T-helper 1 cell treated with Interleukin-12 subunit alpha and Interleukin-12 subunit beta and Interleukin-4 antibody, amounts not matched to agents 30 μg/mL and 1 μg/mL, for 36 hours (primary cell): ENCODE results near the gene SCAPER.

Experiments
- H3K27ac Mint-ChIP-seq: one replicate; pipeline ENCODE4 v1.8.0; 2021; ENCODE audit warnings: mild to moderate bottlenecking, mixed read lengths
- H3K27me3 Mint-ChIP-seq: one replicate; pipeline ENCODE4 v1.8.0; 2021; ENCODE audit warnings: low read depth, mixed read lengths
- H3K36me3 Mint-ChIP-seq: one replicate; pipeline ENCODE4 v1.8.0; 2021; ENCODE audit warnings: low read depth, mixed read lengths
- H3K4me1 Mint-ChIP-seq: one replicate; pipeline ENCODE4 v1.8.0; 2021; ENCODE audit warnings: low read depth, mixed read lengths
- H3K4me3 Mint-ChIP-seq: one replicate; pipeline ENCODE4 v1.8.0; 2021; ENCODE audit warnings: mild to moderate bottlenecking, moderate library complexity, mixed read lengths
- H3K9me3 Mint-ChIP-seq: one replicate; pipeline ENCODE4 v1.8.0; 2021; ENCODE audit warnings: mixed read lengths

The SCAPER gene

DNA sequence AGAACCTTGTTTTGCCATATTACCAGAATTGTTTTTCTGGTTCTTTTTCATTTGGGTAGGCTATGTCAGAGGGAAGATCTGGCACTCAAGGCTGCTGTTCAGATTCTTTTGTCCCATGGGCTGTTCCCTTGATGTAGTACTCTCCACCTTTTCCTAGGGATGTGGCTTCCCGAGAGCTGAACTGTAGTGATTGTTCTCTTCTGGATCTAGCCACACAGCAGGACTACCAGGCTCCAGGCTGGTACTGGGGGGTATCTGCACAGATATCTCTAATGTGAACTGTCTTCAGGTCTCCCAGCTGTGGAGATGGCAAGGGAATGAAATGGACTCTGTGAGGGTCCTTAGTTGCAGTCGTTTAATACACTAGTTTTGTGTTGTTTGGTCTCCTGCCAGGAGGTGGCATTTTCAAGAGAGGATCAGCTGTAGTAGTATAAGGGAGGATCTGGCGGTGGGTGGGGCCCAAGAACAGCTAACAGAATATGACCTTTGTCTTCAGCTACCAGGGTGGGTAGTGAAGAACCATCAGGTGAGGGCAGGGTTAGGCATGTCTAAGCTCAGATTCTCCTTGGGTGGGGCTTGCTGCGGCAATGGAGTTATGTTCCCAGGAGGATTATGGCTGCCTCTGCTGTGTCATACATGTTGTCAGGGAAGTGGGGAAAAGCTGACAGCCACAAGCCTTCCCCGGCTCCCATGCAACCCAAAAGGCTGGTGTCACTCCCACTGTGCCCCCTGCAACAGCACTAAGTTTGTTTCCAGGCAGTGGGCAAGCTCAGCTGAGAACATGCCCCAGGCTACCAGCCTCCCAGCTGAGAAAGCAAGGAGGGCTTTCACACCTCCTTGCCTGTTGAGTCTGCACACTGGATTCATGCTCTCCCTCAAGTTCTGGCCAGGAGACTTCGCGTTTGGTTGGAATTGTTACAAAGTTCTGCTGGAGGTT, 316.1 kb downstream of the SCAPER start:
- H3K4me3 Mint-ChIP-seq = no peak overlapping the region

DNA sequence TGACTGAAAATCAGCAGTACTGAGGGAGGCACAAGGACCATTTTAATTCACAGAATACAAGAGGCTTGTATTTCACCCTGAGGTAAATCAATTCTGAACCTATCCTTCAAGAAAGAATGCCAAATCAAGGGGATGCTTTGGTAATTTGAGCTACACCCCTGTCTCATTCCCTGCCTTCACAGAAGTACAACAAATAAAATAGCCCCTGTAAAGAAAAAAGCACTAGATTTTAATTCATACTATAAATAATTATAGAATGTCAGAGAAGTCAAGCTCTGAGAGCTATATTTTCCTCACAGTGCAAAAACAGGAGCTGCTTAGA, 319.6 kb downstream of the SCAPER start:
- Mint-ChIP-seq H3K36me3 (peaks cover 5% of the 10 kb centered on the region), H3K4me1 (no peaks in the 10 kb centered on the region), H3K4me3 (no peak overlapping the region), H3K9me3 (peaks cover 20% of the 10 kb centered on the region), H3K27me3 (no peaks in the 10 kb centered on the region), H3K27ac (no peak overlapping the region)

More for the DNA sequence above, 316.1 kb downstream of the SCAPER start:
- no peaks in the 10 kb centered on the region for H3K9me3 Mint-ChIP-seq
- H3K36me3 Mint-ChIP-seq = no peaks in the 10 kb centered on the region
- H3K27ac Mint-ChIP-seq = no peak overlapping the region
- H3K27me3 Mint-ChIP-seq = no peaks in the 10 kb centered on the region
- no peaks in the 10 kb centered on the region for H3K4me1 Mint-ChIP-seq

DNA sequence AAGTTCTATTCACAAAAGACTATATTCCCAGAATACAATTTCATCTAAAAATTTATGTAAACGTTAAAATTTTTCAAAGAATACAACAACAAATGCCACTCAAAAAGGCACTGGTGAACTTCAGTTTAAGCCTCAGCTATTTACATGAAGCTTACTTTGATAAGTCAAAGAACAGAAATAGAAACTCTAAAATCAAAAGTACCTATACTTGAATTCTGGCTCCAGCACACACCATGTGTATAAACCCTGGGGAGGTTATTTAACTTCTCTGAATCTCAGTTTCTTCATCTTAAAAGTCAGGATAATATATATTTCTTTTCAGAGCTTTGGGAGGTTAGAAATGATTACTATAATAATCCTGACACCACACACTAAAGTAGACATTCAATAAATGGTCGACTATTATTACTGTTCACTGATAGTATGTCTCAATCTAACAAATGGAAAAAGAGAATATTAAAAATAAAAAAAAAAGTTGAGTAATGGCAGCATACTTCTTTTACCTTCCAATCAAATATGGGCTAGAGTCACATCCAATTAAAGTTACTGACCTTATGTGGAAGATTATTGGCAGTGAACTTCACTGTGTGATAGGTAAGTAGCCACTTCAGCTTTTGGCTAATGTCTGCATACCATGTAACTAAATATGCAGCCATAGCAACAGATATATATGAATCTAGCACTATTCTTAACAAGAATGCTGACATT, 320.1 kb downstream of the SCAPER start:
- Mint-ChIP-seq H3K27me3 (no peaks in the 10 kb centered on the region), H3K4me3 (no peak overlapping the region), H3K4me1 (no peaks in the 10 kb centered on the region), H3K36me3 (peaks cover 5% of the 10 kb centered on the region), H3K27ac (no peak overlapping the region), H3K9me3 (peaks cover 22% of the 10 kb centered on the region)

DNA sequence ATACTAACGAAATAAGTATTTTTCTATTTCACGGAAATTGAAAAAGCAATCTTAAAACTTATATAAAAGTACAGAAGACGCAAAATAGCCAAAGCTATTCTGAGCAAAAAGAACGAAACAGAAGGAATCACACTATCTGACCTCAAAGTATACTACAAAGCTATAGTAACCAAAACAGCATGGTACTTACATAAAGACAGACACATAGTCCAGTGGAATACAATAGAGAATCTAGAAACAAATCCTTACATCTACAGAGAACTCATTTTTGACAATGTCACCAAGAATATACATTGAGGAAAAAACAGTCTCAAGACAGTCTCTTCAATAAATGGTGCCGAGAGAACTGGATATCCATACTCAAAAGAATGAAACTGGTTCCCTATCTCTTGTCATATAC, 322.6 kb downstream of the SCAPER start:
- H3K36me3 Mint-ChIP-seq = peaks cover 5% of the 10 kb centered on the region
- peaks cover 8% of the 10 kb centered on the region for H3K4me1 Mint-ChIP-seq
- H3K27ac Mint-ChIP-seq = no peak overlapping the region
- no peaks in the 10 kb centered on the region for H3K27me3 Mint-ChIP-seq
- no peak overlapping the region for H3K4me3 Mint-ChIP-seq
- H3K9me3 Mint-ChIP-seq = peaks cover 22% of the 10 kb centered on the region

DNA sequence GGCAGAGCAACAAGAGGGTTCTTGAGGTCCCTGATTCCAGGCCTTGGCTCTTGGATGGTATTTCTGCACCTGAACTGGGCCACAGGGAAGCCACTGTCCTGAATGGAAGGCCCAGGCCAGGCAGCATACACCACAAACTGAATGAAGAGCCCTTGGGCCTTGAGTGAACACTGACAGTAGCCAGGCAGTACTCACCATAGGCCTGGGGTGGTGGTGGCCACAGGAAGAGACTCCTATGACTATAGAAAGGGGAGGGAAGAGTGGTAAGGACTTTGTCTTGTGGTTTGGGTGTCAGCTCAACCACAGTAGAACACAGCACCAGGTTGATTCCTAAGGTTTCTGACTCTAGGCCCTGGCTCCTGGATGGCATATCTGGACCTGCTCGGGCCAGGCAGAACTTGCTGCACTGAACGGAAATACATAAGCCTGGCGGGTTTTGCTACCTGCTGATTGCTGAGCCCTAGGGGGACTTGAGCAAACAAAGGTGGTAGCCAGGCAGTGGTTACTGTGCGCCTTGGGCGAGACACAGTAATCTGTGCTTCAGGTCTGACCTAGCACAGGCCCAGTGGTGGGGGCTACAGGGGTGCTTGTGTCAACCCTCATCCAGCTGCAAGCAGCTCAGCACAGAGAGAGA, 327.1 kb downstream of the SCAPER start:
- Mint-ChIP-seq H3K27me3 (no peaks in the 10 kb centered on the region), H3K27ac (no peak overlapping the region), H3K4me1 (peaks cover 22% of the 10 kb centered on the region), H3K36me3 (peaks cover 5% of the 10 kb centered on the region), H3K4me3 (no peak overlapping the region), H3K9me3 (peaks cover 22% of the 10 kb centered on the region)

DNA sequence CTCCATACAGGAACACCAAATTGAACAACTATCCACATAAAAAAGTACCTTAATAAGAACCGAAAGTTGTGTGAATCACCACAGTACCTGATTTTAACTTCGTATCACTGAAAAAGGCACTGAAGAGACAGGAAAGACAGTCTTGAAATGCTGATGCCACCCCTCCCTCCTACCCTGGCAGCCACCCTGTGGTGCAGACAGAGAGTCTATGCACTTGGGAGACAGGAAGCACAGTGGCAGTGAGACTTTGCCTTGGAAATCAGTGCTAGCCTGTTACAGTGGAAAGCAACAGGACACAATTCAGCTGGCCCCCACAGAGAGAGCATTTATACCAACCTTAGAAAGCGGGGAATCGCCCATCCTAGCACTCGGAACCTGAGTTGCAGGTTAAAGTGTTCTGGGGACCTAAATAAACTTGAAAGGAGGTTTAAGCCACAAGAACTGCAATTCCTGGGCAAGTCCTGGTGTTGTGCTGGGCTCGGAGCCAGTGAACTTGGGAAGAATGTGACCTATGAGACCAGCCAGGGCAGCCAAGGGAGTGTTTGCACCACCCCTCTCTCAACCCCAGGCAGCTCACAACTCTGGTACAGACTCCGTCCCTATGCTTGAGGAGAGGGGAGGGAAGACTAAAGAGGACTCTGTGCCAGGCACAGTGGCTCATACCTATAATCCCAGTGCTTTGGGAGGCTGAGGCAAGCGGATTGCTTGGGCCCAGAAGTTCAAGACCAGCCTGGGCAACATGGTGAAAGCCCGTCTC, 328.4 kb downstream of the SCAPER start:
- no peak overlapping the region for H3K27ac Mint-ChIP-seq
- peaks cover 22% of the 10 kb centered on the region for H3K4me1 Mint-ChIP-seq
- H3K4me3 Mint-ChIP-seq = no peak overlapping the region
- H3K27me3 Mint-ChIP-seq = no peaks in the 10 kb centered on the region
- peaks cover 11% of the 10 kb centered on the region for H3K9me3 Mint-ChIP-seq
- peaks cover 2% of the 10 kb centered on the region for H3K36me3 Mint-ChIP-seq

DNA sequence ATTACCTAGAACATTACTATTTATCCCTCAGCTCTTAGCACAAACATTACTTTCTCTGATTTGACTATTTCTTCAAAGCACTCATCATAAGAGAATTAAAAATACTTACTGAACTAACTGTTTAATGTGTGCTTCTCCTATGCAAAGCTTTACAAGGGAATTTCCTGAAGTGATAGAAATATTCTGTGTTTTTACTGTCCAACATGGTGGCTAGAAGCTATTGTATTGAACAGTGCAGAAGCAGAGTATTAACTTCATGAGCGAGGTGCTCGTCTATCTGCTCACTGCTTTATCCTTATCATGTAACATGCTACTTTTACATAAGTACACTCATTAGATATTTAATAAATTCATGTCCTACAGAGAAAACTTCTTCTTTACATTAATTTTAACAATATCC, 329.5 kb downstream of the SCAPER start:
- no peaks in the 10 kb centered on the region for H3K36me3 Mint-ChIP-seq

DNA sequence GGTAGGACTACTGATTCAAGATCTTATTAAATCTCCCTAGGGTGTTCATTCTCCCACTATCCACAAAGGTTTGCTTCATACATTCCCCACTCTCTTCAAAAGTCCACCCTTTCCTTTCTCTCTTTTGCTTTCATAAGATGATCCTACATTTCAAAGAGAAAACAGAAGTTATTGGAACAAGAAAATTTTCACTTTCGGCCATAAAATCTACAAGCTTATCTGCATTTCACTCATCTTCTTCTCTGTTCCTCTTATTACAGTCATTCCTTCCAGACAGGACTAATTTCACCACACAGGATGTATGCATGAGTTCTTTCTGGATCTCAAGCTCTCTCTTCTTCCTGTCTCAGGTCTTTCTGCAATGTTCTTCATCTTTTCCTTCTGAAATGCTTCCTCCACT, 329.9 kb downstream of the SCAPER start:
- Mint-ChIP-seq H3K27ac (no peak overlapping the region), H3K9me3 (peaks cover 1% of the 10 kb centered on the region), H3K4me1 (peaks cover 22% of the 10 kb centered on the region), H3K4me3 (no peak overlapping the region), H3K36me3 (no peaks in the 10 kb centered on the region), H3K27me3 (no peaks in the 10 kb centered on the region)

More for the DNA sequence above, 329.5 kb downstream of the SCAPER start:
- Mint-ChIP-seq H3K4me1 (peaks cover 22% of the 10 kb centered on the region), H3K27ac (no peak overlapping the region), H3K4me3 (no peak overlapping the region), H3K27me3 (no peaks in the 10 kb centered on the region), H3K9me3 (peaks cover 3% of the 10 kb centered on the region)

DNA sequence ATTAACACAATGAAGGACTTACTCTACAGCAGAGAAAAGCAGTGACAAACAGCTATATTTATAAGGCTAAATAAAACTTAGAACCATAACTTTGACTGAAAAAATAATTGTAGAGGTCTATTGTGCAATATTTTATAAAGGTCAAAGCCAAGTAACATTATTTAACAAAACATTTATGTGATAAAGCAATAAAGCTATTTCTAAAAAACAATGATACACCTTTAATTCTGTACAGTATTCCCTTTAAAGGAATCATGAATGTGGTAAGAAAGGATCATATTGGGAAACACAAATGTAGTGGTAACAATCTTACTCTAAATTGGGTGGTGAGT, 332.2 kb downstream of the SCAPER start:
- Mint-ChIP-seq H3K36me3 (no peaks in the 10 kb centered on the region), H3K4me1 (peaks cover 18% of the 10 kb centered on the region)

DNA sequence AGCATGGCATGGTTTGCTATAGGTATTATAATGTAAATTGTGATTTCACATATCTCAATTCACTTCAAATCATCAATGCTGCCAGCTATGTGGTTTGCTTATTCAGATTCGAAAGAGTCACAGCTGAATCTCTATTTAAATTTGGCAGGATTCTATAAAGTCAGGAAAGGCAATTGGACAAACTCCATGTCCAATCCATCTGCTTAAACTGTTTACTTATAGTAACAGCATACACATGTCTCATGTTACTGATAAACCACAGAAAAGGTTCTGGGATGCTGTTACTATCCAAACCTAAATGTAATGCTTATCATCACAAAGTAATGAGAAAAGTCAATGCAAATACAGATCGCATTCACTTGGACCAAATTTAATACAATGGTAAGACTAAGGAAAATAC, 338.9 kb downstream of the SCAPER start:
- no peaks in the 10 kb centered on the region for H3K36me3 Mint-ChIP-seq
- H3K4me3 Mint-ChIP-seq = no peak overlapping the region
- no peaks in the 10 kb centered on the region for H3K27me3 Mint-ChIP-seq
- no peak overlapping the region for H3K27ac Mint-ChIP-seq
- no peaks in the 10 kb centered on the region for H3K4me1 Mint-ChIP-seq
- peaks cover 13% of the 10 kb centered on the region for H3K9me3 Mint-ChIP-seq

More for the DNA sequence above, 332.2 kb downstream of the SCAPER start:
- no peak overlapping the region for H3K27ac Mint-ChIP-seq
- H3K27me3 Mint-ChIP-seq = no peaks in the 10 kb centered on the region
- H3K9me3 Mint-ChIP-seq = peaks cover 5% of the 10 kb centered on the region
- no peak overlapping the region for H3K4me3 Mint-ChIP-seq

DNA sequence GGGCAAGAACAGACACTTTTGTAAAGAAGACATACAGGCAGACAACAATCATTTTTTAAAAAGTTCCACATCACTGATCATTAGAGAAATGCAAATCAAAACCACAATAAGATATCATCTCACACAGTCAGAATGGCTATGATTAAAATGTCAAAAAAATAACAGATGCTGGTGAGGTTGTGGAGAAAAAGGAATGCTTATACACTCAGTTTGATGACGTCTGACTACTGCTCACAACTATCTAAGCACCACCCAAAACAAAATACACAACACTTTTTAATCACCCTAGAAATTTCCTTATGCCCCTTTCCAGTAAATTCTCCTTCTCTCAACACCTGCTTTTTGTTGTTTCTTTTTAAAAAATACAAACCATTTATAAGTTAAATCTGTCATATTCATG, 339.8 kb downstream of the SCAPER start:
- H3K27me3 Mint-ChIP-seq = no peaks in the 10 kb centered on the region
- H3K4me1 Mint-ChIP-seq = no peaks in the 10 kb centered on the region
- peaks cover 13% of the 10 kb centered on the region for H3K9me3 Mint-ChIP-seq
- no peaks in the 10 kb centered on the region for H3K36me3 Mint-ChIP-seq
- H3K27ac Mint-ChIP-seq = no peak overlapping the region
- no peak overlapping the region for H3K4me3 Mint-ChIP-seq

DNA sequence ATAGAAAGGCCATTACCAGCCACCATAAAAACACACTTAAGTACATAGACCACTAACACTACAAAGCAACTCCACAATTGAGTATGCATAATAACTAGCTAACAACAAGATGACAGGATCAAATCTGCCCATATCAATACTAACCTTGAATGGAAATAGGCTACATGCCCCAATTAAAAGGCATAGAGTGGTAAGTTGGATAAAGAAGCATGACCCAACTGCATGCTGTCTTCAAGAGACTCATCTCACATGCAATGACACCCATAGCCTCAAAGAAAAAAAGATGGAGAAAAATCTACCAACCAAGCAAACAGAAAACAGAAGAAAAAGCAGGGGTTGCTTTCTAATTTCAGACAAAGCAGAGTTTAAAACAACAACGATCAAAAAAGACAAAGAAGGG, 349.9 kb downstream of the SCAPER start:
- H3K27ac Mint-ChIP-seq = no peak overlapping the region
- H3K27me3 Mint-ChIP-seq = no peaks in the 10 kb centered on the region
- no peak overlapping the region for H3K4me3 Mint-ChIP-seq
- H3K36me3 Mint-ChIP-seq = no peaks in the 10 kb centered on the region
- H3K9me3 Mint-ChIP-seq = peaks cover 3% of the 10 kb centered on the region
- H3K4me1 Mint-ChIP-seq = peaks cover 3% of the 10 kb centered on the region

DNA sequence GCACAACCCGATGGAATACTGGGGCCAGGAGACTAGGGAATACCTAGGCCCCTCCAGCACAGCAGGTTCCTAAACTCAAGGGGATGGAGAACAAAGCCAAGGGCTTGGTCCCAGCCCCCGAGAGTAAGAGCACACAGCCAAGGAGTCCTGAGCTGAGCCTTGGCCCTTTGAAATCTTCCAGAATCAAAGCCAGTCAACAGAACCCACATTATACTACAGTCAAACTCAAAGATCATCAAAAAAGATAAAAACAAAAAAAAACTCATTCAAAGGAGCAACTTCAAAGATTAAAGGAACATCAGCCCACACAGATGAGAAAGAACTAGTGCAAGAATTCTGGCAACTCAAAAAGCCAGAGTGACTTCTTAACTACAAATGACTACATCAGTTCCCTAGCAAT, 351.6 kb downstream of the SCAPER start:
- H3K27me3 Mint-ChIP-seq = no peaks in the 10 kb centered on the region
- H3K4me3 Mint-ChIP-seq = no peak overlapping the region
- peaks cover 4% of the 10 kb centered on the region for H3K9me3 Mint-ChIP-seq
- H3K27ac Mint-ChIP-seq = no peak overlapping the region
- H3K36me3 Mint-ChIP-seq = no peaks in the 10 kb centered on the region
- H3K4me1 Mint-ChIP-seq = peaks cover 3% of the 10 kb centered on the region

DNA sequence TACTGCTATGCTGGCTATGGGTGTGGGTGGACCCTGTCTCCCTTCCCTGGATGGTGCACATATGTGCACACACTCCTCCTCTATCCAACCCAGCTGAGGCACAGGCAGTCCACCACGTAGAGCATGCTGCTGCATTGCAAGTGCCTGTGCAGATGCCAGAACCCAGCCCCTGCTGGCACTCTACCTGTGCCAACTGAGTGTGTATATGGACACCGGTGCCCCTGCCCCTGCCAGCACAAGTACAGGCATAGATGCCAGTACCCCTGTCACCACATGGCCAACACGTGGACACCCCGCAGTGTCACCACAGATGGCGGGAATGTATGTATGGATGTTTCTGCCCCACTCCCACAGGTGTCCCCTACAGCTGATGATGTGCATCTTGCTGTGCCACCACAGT, 352.0 kb downstream of the SCAPER start:
- Mint-ChIP-seq H3K27ac (no peak overlapping the region), H3K36me3 (no peaks in the 10 kb centered on the region), H3K27me3 (no peaks in the 10 kb centered on the region), H3K4me3 (no peak overlapping the region), H3K9me3 (peaks cover 4% of the 10 kb centered on the region), H3K4me1 (peaks cover 3% of the 10 kb centered on the region)
